MM.1S (cell line): ENCODE measurements around the gene SLC44A1.

Source experiments
- EZH2 ChIP-seq: fragments of 300-600 bp; sonication (generic); optimal IDR thresholded peaks from 2 replicates; pipeline ENCODE3; 2017; ENCODE audit warnings: low read depth, mild to moderate bottlenecking, antibody characterized with exemption, low read length, mixed read lengths
- EZH2phosphoT487 ChIP-seq: fragments of 300-600 bp; sonication (generic); IDR thresholded peaks from 2 replicates; pipeline ENCODE4 v1.6.1; 2018; ENCODE audit warnings: antibody characterized with exemption, low read length
- TF ChIP-seq, protein P1 (sequence below): fragments of 300-600 bp; sonication (generic); IDR thresholded peaks from 2 replicates; pipeline ENCODE4 v1.5.1; 2016; ENCODE audit warnings: antibody characterized with exemption, low read length, mixed read lengths

DNA sequence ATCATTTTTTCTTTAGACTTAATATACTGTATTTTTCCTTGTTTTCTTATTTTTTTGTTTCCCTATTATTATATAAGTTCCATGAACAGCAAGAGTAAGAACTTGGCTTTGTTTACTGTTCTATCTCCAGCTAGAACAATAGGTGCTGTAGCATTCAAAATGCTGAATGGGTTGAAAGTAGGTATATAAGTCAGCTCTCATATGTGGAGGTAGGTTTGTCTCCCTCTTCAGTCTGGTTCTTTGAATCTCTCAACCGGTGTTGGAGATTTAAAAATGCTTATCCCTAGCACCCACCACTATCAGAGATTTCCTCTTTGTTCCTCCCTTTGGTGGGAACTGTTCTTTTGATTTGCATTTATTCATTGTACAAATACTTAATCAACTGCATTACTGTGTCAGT is 115.9 kb downstream of the SLC44A1 start:
- TF ChIP-seq, protein P1, sequence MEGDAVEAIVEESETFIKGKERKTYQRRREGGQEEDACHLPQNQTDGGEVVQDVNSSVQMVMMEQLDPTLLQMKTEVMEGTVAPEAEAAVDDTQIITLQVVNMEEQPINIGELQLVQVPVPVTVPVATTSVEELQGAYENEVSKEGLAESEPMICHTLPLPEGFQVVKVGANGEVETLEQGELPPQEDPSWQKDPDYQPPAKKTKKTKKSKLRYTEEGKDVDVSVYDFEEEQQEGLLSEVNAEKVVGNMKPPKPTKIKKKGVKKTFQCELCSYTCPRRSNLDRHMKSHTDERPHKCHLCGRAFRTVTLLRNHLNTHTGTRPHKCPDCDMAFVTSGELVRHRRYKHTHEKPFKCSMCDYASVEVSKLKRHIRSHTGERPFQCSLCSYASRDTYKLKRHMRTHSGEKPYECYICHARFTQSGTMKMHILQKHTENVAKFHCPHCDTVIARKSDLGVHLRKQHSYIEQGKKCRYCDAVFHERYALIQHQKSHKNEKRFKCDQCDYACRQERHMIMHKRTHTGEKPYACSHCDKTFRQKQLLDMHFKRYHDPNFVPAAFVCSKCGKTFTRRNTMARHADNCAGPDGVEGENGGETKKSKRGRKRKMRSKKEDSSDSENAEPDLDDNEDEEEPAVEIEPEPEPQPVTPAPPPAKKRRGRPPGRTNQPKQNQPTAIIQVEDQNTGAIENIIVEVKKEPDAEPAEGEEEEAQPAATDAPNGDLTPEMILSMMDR = peak; percentile 29
- no peak for TF ChIP-seq EZH2
- TF ChIP-seq EZH2phosphoT487 = no peak
